GM18502 (cell line): Measurements from ENCODE around the gene PHF2.
"Not testable (repeated sequence)": the region's sequence is repeated elsewhere in the genome, so short reads cannot be mapped to it uniquely, and the experiment has no call there.

ENCODE experiments used
- ATAC-seq: cut with Tn5 transposase; IDR thresholded peaks from one replicate; pipeline ENCODE4 v1.9.1; 2021; ENCODE audit warnings: mild to moderate bottlenecking; ENCODE audit not compliant: unreplicated experiment, poor library complexity

The PHF2 gene

GRCh38 chr9:93662016-93662638, 85.7 kb downstream of the PHF2 start:
- no peak for ATAC-seq

GRCh38 chr9:93662952-93663572, 86.7 kb downstream of the PHF2 start:
- ATAC-seq: no peak

GRCh38 chr9:93663877-93664548, 87.6 kb downstream of the PHF2 start:
- ATAC-seq: no peak

- no peak for ATAC-seq
These were observed 88.3 kb downstream of the PHF2 start for GRCh38 chr9:93664549-93665120.

- ATAC-seq: no peak
These were observed 88.8 kb downstream of the PHF2 start for GRCh38 chr9:93665128-93665636.

- ATAC-seq: no peak
These were observed 89.5 kb downstream of the PHF2 start for GRCh38 chr9:93665637-93666438.

- not testable (repeated sequence) for ATAC-seq
These were observed 90.0 kb downstream of the PHF2 start for GRCh38 chr9:93666439-93666784.

- no peak for ATAC-seq
These were observed 90.6 kb downstream of the PHF2 start for GRCh38 chr9:93667006-93667405.

- ATAC-seq: no peak
These were observed 91.2 kb downstream of the PHF2 start for GRCh38 chr9:93667627-93668026.

- ATAC-seq: no peak
These were observed 92.0 kb downstream of the PHF2 start for GRCh38 chr9:93668261-93668871.

GRCh38 chr9:93669116-93669957, 93.0 kb downstream of the PHF2 start:
- no peak for ATAC-seq

GRCh38 chr9:93669958-93670207, 93.5 kb downstream of the PHF2 start:
- no peak for ATAC-seq

- no peak for ATAC-seq
These were observed 94.0 kb downstream of the PHF2 start for GRCh38 chr9:93670208-93671019.

- ATAC-seq: no peak
These were observed 94.6 kb downstream of the PHF2 start for GRCh38 chr9:93671020-93671338.

GRCh38 chr9:93672330-93673020, 96.1 kb downstream of the PHF2 start:
- not testable (repeated sequence) for ATAC-seq

GRCh38 chr9:93673021-93673838, 96.8 kb downstream of the PHF2 start:
- ATAC-seq: no peak

- no peak for ATAC-seq
These were observed 97.5 kb downstream of the PHF2 start for GRCh38 chr9:93673839-93674334.
